Naive B cell (primary cell): ENCODE data around the gene RARRES2. TPM values are rescaled to one million over a fixed set of nuclear protein-coding genes. Genes with fewer than 3 reads are reported as not detected.
"Not testable (repeated sequence)": the region's sequence is repeated elsewhere in the genome, so short reads cannot be mapped to it uniquely, and the experiment has no call there.

ENCODE experiments used
- ATAC-seq, 2 donors: fragments of 150-1000 bp; cut with Tn5 transposase; 2 replicates each; pipeline ENCODE4 v1.10.0; 2021; ENCODE audit warnings: low read depth in 2 of 2, mild to moderate bottlenecking in 2 of 2, moderate library complexity in 2 of 2
- DNase-seq: peaks from one replicate; pipeline ENCODE4 v3.0.0; 2022
- H3K27ac Mint-ChIP-seq, 6 donors: one replicate each; pipeline ENCODE4 v1.8.0; 2020 to 2022; ENCODE audit warnings: mild to moderate bottlenecking in 6 of 6, mixed read lengths in 6 of 6, moderate library complexity in 5 of 6, inconsistent platforms in 2 of 6
- H3K27me3 Mint-ChIP-seq, 3 donors: one replicate each; pipeline ENCODE4 v1.8.0; 2021 to 2022; ENCODE audit warnings: mixed read lengths in 3 of 3, mild to moderate bottlenecking in 1 of 3
- H3K36me3 Mint-ChIP-seq, 2 donors: one replicate each; pipeline ENCODE4 v1.8.0; 2020 to 2022; ENCODE audit warnings: mixed read lengths in 2 of 2, inconsistent platforms in 1 of 2, mild to moderate bottlenecking in 1 of 2
- H3K4me1 Mint-ChIP-seq, 3 donors: one replicate each; pipeline ENCODE4 v1.8.0; 2020 to 2022; ENCODE audit warnings: mixed read lengths in 3 of 3, inconsistent platforms in 1 of 3, mild to moderate bottlenecking in 1 of 3, moderate library complexity in 1 of 3
- H3K4me3 Mint-ChIP-seq, 8 donors: one replicate each; pipeline ENCODE4 v1.8.0; 2020 to 2022; ENCODE audit warnings: mild to moderate bottlenecking in 8 of 8, mixed read lengths in 8 of 8, moderate library complexity in 8 of 8, inconsistent platforms in 2 of 8
- H3K9me3 Mint-ChIP-seq, 7 donors: one replicate each; pipeline ENCODE4 v1.8.0; 2020 to 2022; ENCODE audit warnings: mixed read lengths in 7 of 7, mild to moderate bottlenecking in 5 of 7, inconsistent platforms in 2 of 7, moderate library complexity in 1 of 7
- polyA plus RNA-seq, 6 donors: library from polyadenylated mRNA; unstranded; fragments of 300-500 nt; fragmentation: Illumina TruSeq; gene quantifications; one replicate each; pipeline ENCODE4 v1.2.3, GENCODE V29; 2021; ENCODE audit warnings: low read depth in 6 of 6

RARRES2 gene
- not detected for polyA plus RNA-seq

- no peak for ATAC-seq
- peak within 1 kb of the TSS in 7 of 8 donors; percentile 46 to 79 (median 65) for H3K4me3 Mint-ChIP-seq
- peaks cover 0 to 19% (median 10%) of the 10 kb centered on the region in 7 donors for H3K9me3 Mint-ChIP-seq
- no peak within 1 kb of the TSS for H3K27ac Mint-ChIP-seq
- H3K4me1 Mint-ChIP-seq = peaks cover 13 to 25% (median 23%) of the 10 kb centered on the region in 3 donors
- peaks cover 24 to 54% (median 50%) of the 10 kb centered on the region in 3 donors for H3K27me3 Mint-ChIP-seq
- DNase-seq = no peak
- H3K36me3 Mint-ChIP-seq = peaks cover 0 to 22% of the 10 kb centered on the region in 2 donors
These were observed at the start of gene RARRES2 for GRCh38 chr7:150341263-150342120. Gene RARRES2 (minus strand): TSS chr7:150341629. CDS start chr7:150340609, 1,020 bp downstream.

- ATAC-seq = no peak
- peaks cover 0 to 3% (median 0%) of the 10 kb centered on the region in 3 donors for H3K4me1 Mint-ChIP-seq
These were observed 48.8 kb upstream of the RARRES2 start for GRCh38 chr7:150390205-150390604.

GRCh38 chr7:150389532-150389816, 48.0 kb upstream of the RARRES2 start:
- no peak for ATAC-seq

More at GRCh38 chr7:150390205-150390604, 48.8 kb upstream of the RARRES2 start:
- Mint-ChIP-seq H3K27ac (no peak overlapping the region), H3K27me3 (no peaks in the 10 kb centered on the region), H3K4me3 (no peak overlapping the region), H3K9me3 (no peaks in the 10 kb centered on the region), H3K36me3 (peaks cover 0 to 10% of the 10 kb centered on the region in 2 donors)
- no peak for DNase-seq

GRCh38 chr7:150388709-150389531, 47.5 kb upstream of the RARRES2 start:
- Mint-ChIP-seq H3K9me3 (no peaks in the 10 kb centered on the region), H3K27ac (no peak overlapping the region), H3K36me3 (peaks cover 0 to 10% of the 10 kb centered on the region in 2 donors), H3K4me3 (no peak overlapping the region), H3K27me3 (no peaks in the 10 kb centered on the region), H3K4me1 (peaks cover 0 to 9% (median 3%) of the 10 kb centered on the region in 3 donors)
- DNase-seq (no peak), ATAC-seq (peak in 1 of 2 donors; percentile 23)

More at GRCh38 chr7:150389532-150389816, 48.0 kb upstream of the RARRES2 start:
- Mint-ChIP-seq H3K27ac (peak overlapping the region in 1 of 6 donors; percentile 77), H3K4me1 (peaks cover 0 to 4% (median 3%) of the 10 kb centered on the region in 3 donors), H3K9me3 (no peaks in the 10 kb centered on the region), H3K36me3 (peaks cover 0 to 10% of the 10 kb centered on the region in 2 donors), H3K27me3 (no peaks in the 10 kb centered on the region), H3K4me3 (no peak overlapping the region)
- no peak for DNase-seq

GRCh38 chr7:150388306-150388705, 46.9 kb upstream of the RARRES2 start:
- H3K36me3 Mint-ChIP-seq = peaks cover 0 to 10% of the 10 kb centered on the region in 2 donors
- ATAC-seq (no peak), DNase-seq (no peak)
- H3K4me1 Mint-ChIP-seq = peaks cover 0 to 11% (median 4%) of the 10 kb centered on the region in 3 donors
- no peak overlapping the region for H3K27ac Mint-ChIP-seq
- H3K9me3 Mint-ChIP-seq = no peaks in the 10 kb centered on the region
- no peaks in the 10 kb centered on the region for H3K27me3 Mint-ChIP-seq
- H3K4me3 Mint-ChIP-seq = no peak overlapping the region

- H3K27ac Mint-ChIP-seq, H3K36me3 Mint-ChIP-seq, H3K4me3 Mint-ChIP-seq, DNase-seq, H3K27me3 Mint-ChIP-seq, H3K9me3 Mint-ChIP-seq, ATAC-seq: not testable (repeated sequence)
- H3K4me1 Mint-ChIP-seq = peaks cover 8 to 26% (median 10%) of the 10 kb centered on the region in 3 donors
These were observed 44.5 kb upstream of the RARRES2 start for GRCh38 chr7:150385884-150386283.

- H3K9me3 Mint-ChIP-seq = no peaks in the 10 kb centered on the region
These were observed 43.9 kb upstream of the RARRES2 start for GRCh38 chr7:150385302-150385723.

GRCh38 chr7:150384406-150385301, 43.2 kb upstream of the RARRES2 start:
- H3K27ac Mint-ChIP-seq = no peak overlapping the region
- DNase-seq = no peak
- ATAC-seq = no peak
- peaks cover 20 to 39% (median 22%) of the 10 kb centered on the region in 3 donors for H3K4me1 Mint-ChIP-seq
- H3K27me3 Mint-ChIP-seq = no peaks in the 10 kb centered on the region
- no peak overlapping the region for H3K4me3 Mint-ChIP-seq
- H3K36me3 Mint-ChIP-seq = no peaks in the 10 kb centered on the region
- no peaks in the 10 kb centered on the region for H3K9me3 Mint-ChIP-seq

More at GRCh38 chr7:150385302-150385723, 43.9 kb upstream of the RARRES2 start:
- no peak for ATAC-seq
- H3K4me3 Mint-ChIP-seq = no peak overlapping the region
- DNase-seq = no peak
- no peaks in the 10 kb centered on the region for H3K27me3 Mint-ChIP-seq
- H3K27ac Mint-ChIP-seq = no peak overlapping the region
- peaks cover 14 to 32% (median 16%) of the 10 kb centered on the region in 3 donors for H3K4me1 Mint-ChIP-seq
- no peaks in the 10 kb centered on the region for H3K36me3 Mint-ChIP-seq

GRCh38 chr7:150383710-150384397, 42.4 kb upstream of the RARRES2 start:
- no peak for DNase-seq
- H3K27me3 Mint-ChIP-seq = no peaks in the 10 kb centered on the region

GRCh38 chr7:150382844-150383225, 41.4 kb upstream of the RARRES2 start:
- Mint-ChIP-seq H3K4me3 (peak overlapping the region in 2 of 8 donors; percentile 26 to 78), H3K9me3 (no peaks in the 10 kb centered on the region), H3K36me3 (no peaks in the 10 kb centered on the region), H3K27me3 (no peaks in the 10 kb centered on the region), H3K27ac (peak overlapping the region in 2 of 6 donors; percentile 0 to 37), H3K4me1 (peaks cover 24 to 47% (median 28%) of the 10 kb centered on the region in 3 donors)
- no peak for ATAC-seq
- DNase-seq = no peak

More at GRCh38 chr7:150383710-150384397, 42.4 kb upstream of the RARRES2 start:
- Mint-ChIP-seq H3K9me3 (no peaks in the 10 kb centered on the region), H3K36me3 (no peaks in the 10 kb centered on the region), H3K4me3 (no peak overlapping the region), H3K27ac (no peak overlapping the region), H3K4me1 (peaks cover 22 to 41% (median 24%) of the 10 kb centered on the region in 3 donors)
- no peak for ATAC-seq

GRCh38 chr7:150382123-150382843, 40.9 kb upstream of the RARRES2 start:
- Mint-ChIP-seq H3K27ac (no peak overlapping the region), H3K4me3 (peak overlapping the region in 3 of 8 donors; percentile 40 to 78 (median 66)), H3K4me1 (peaks cover 29 to 52% (median 33%) of the 10 kb centered on the region in 3 donors), H3K9me3 (no peaks in the 10 kb centered on the region), H3K36me3 (no peaks in the 10 kb centered on the region), H3K27me3 (no peaks in the 10 kb centered on the region)
- ATAC-seq = no peak
- DNase-seq = no peak

GRCh38 chr7:150381785-150382122, 40.3 kb upstream of the RARRES2 start:
- no peaks in the 10 kb centered on the region for H3K27me3 Mint-ChIP-seq

More at GRCh38 chr7:150381785-150382122, 40.3 kb upstream of the RARRES2 start:
- DNase-seq (no peak), ATAC-seq (no peak)
- H3K9me3 Mint-ChIP-seq = no peaks in the 10 kb centered on the region
- peaks cover 34 to 57% (median 37%) of the 10 kb centered on the region in 3 donors for H3K4me1 Mint-ChIP-seq
- no peak overlapping the region for H3K27ac Mint-ChIP-seq
- H3K4me3 Mint-ChIP-seq = peak overlapping the region in 2 of 8 donors; percentile 1 to 15
- H3K36me3 Mint-ChIP-seq = no peaks in the 10 kb centered on the region
